ENCODE results near the gene PPP1R3C.

PPP1R3C gene

GRCh38 chr10:91652364-91652763, 19.5 kb upstream of the PPP1R3C start:
- no peak overlapping the region for H3K4me3 ChIP-seq (ENCODE audit: low read length)
- H3K27ac ChIP-seq (ENCODE audit: low read length), result no peak overlapping the region
- no peak overlapping the region for H3K9ac ChIP-seq (ENCODE audit: low read length)

GRCh38 chr10:91643700-91644099, 10.8 kb upstream of the PPP1R3C start:
- Histone ChIP-seq H3K9me3 (ENCODE audit: control insufficient read depth, low read depth, low read length) (no peaks in the 10 kb centered on the region), H3K4me1 (ENCODE audit: control insufficient read depth, low read depth, low read length) (no peaks in the 10 kb centered on the region), H3K9ac (ENCODE audit: low read length) (no peak overlapping the region), H3K36me3 (ENCODE audit: control insufficient read depth, low read depth, low read length) (no peaks in the 10 kb centered on the region), H3K27me3 (ENCODE audit: control insufficient read depth, insufficient read depth, low read length) (no peaks in the 10 kb centered on the region), H3K27ac (ENCODE audit: low read length) (no peak overlapping the region), H3K4me3 (ENCODE audit: low read length) (no peak overlapping the region)

More at GRCh38 chr10:91652364-91652763, 19.5 kb upstream of the PPP1R3C start:
- Histone ChIP-seq H3K27me3 (ENCODE audit: control insufficient read depth, insufficient read depth, low read length) (no peaks in the 10 kb centered on the region), H3K36me3 (ENCODE audit: control insufficient read depth, low read depth, low read length) (no peaks in the 10 kb centered on the region), H3K9me3 (ENCODE audit: control insufficient read depth, low read depth, low read length) (no peaks in the 10 kb centered on the region), H3K4me1 (ENCODE audit: control insufficient read depth, low read depth, low read length) (no peaks in the 10 kb centered on the region)

- Histone ChIP-seq H3K27ac (ENCODE audit: low read length) (no peak overlapping the region), H3K4me1 (ENCODE audit: control insufficient read depth, low read depth, low read length) (no peaks in the 10 kb centered on the region), H3K4me3 (ENCODE audit: low read length) (no peak overlapping the region), H3K27me3 (ENCODE audit: control insufficient read depth, insufficient read depth, low read length) (no peaks in the 10 kb centered on the region), H3K9me3 (ENCODE audit: control insufficient read depth, low read depth, low read length) (no peaks in the 10 kb centered on the region), H3K36me3 (ENCODE audit: control insufficient read depth, low read depth, low read length) (no peaks in the 10 kb centered on the region), H3K9ac (ENCODE audit: low read length) (no peak overlapping the region)
Measured at GRCh38 chr10:91642831-91643692, 10.2 kb upstream of the PPP1R3C start.

- H3K36me3 ChIP-seq (ENCODE audit: control insufficient read depth, low read depth, low read length), result no peaks in the 10 kb centered on the region
- H3K4me3 ChIP-seq (ENCODE audit: low read length), result no peak overlapping the region
- peaks cover 34% of the 10 kb centered on the region for H3K27me3 ChIP-seq (ENCODE audit: control insufficient read depth, insufficient read depth, low read length)
- H3K4me1 ChIP-seq (ENCODE audit: control insufficient read depth, low read depth, low read length), result no peaks in the 10 kb centered on the region
- no peak overlapping the region for H3K27ac ChIP-seq (ENCODE audit: low read length)
- H3K9ac ChIP-seq (ENCODE audit: low read length), result no peak overlapping the region
- no peaks in the 10 kb centered on the region for H3K9me3 ChIP-seq (ENCODE audit: control insufficient read depth, low read depth, low read length)
Measured at GRCh38 chr10:91636892-91637291, 4.0 kb upstream of the PPP1R3C start.

- no peaks in the 10 kb centered on the region for H3K36me3 ChIP-seq (ENCODE audit: control insufficient read depth, low read depth, low read length)
- peaks cover 35% of the 10 kb centered on the region for H3K27me3 ChIP-seq (ENCODE audit: control insufficient read depth, insufficient read depth, low read length)
- H3K27ac ChIP-seq (ENCODE audit: low read length), result no peak overlapping the region
- no peak overlapping the region for H3K9ac ChIP-seq (ENCODE audit: low read length)
- no peaks in the 10 kb centered on the region for H3K4me1 ChIP-seq (ENCODE audit: control insufficient read depth, low read depth, low read length)
- no peak overlapping the region for H3K4me3 ChIP-seq (ENCODE audit: low read length)
- H3K9me3 ChIP-seq (ENCODE audit: control insufficient read depth, low read depth, low read length), result no peaks in the 10 kb centered on the region
Measured at GRCh38 chr10:91635401-91636400, 2.8 kb upstream of the PPP1R3C start.

GRCh38 chr10:91634898-91635297, 2.0 kb upstream of the PPP1R3C start:
- Histone ChIP-seq H3K4me1 (ENCODE audit: control insufficient read depth, low read depth, low read length) (no peaks in the 10 kb centered on the region), H3K9ac (ENCODE audit: low read length) (no peak overlapping the region), H3K36me3 (ENCODE audit: control insufficient read depth, low read depth, low read length) (no peaks in the 10 kb centered on the region), H3K9me3 (ENCODE audit: control insufficient read depth, low read depth, low read length) (no peaks in the 10 kb centered on the region), H3K27ac (ENCODE audit: low read length) (no peak overlapping the region), H3K27me3 (ENCODE audit: control insufficient read depth, insufficient read depth, low read length) (peaks cover 35% of the 10 kb centered on the region), H3K4me3 (ENCODE audit: low read length) (no peak overlapping the region)

GRCh38 chr10:91634246-91634645, 1.4 kb upstream of the PPP1R3C start:
- Histone ChIP-seq H3K9ac (ENCODE audit: low read length) (no peak overlapping the region), H3K27me3 (ENCODE audit: control insufficient read depth, insufficient read depth, low read length) (peaks cover 35% of the 10 kb centered on the region), H3K27ac (ENCODE audit: low read length) (no peak overlapping the region), H3K4me1 (ENCODE audit: control insufficient read depth, low read depth, low read length) (no peaks in the 10 kb centered on the region), H3K4me3 (ENCODE audit: low read length) (no peak overlapping the region), H3K9me3 (ENCODE audit: control insufficient read depth, low read depth, low read length) (no peaks in the 10 kb centered on the region), H3K36me3 (ENCODE audit: control insufficient read depth, low read depth, low read length) (no peaks in the 10 kb centered on the region)

- Histone ChIP-seq H3K9me3 (ENCODE audit: control insufficient read depth, low read depth, low read length) (no peaks in the 10 kb centered on the region), H3K27ac (ENCODE audit: low read length) (no peak overlapping the region), H3K27me3 (ENCODE audit: control insufficient read depth, insufficient read depth, low read length) (peaks cover 35% of the 10 kb centered on the region), H3K36me3 (ENCODE audit: control insufficient read depth, low read depth, low read length) (no peaks in the 10 kb centered on the region), H3K9ac (ENCODE audit: low read length) (no peak overlapping the region), H3K4me3 (ENCODE audit: low read length) (no peak overlapping the region), H3K4me1 (ENCODE audit: control insufficient read depth, low read depth, low read length) (no peaks in the 10 kb centered on the region)
Measured at GRCh38 chr10:91630625-91631024, 2.2 kb downstream of the PPP1R3C start.

- no peaks in the 10 kb centered on the region for H3K36me3 ChIP-seq (ENCODE audit: control insufficient read depth, low read depth, low read length)
- H3K27me3 ChIP-seq (ENCODE audit: control insufficient read depth, insufficient read depth, low read length), result peaks cover 32% of the 10 kb centered on the region
- H3K4me1 ChIP-seq (ENCODE audit: control insufficient read depth, low read depth, low read length), result no peaks in the 10 kb centered on the region
- H3K9ac ChIP-seq (ENCODE audit: low read length), result no peak overlapping the region
- no peaks in the 10 kb centered on the region for H3K9me3 ChIP-seq (ENCODE audit: control insufficient read depth, low read depth, low read length)
- no peak overlapping the region for H3K4me3 ChIP-seq (ENCODE audit: low read length)
- no peak overlapping the region for H3K27ac ChIP-seq (ENCODE audit: low read length)
Measured at GRCh38 chr10:91629715-91630549, 2.9 kb downstream of the PPP1R3C start.

GRCh38 chr10:91628383-91628782, 4.5 kb downstream of the PPP1R3C start:
- no peak overlapping the region for H3K9ac ChIP-seq (ENCODE audit: low read length)
- no peaks in the 10 kb centered on the region for H3K9me3 ChIP-seq (ENCODE audit: control insufficient read depth, low read depth, low read length)
- no peak overlapping the region for H3K4me3 ChIP-seq (ENCODE audit: low read length)
- H3K27ac ChIP-seq (ENCODE audit: low read length), result no peak overlapping the region
- no peaks in the 10 kb centered on the region for H3K36me3 ChIP-seq (ENCODE audit: control insufficient read depth, low read depth, low read length)
- H3K4me1 ChIP-seq (ENCODE audit: control insufficient read depth, low read depth, low read length), result no peaks in the 10 kb centered on the region
- H3K27me3 ChIP-seq (ENCODE audit: control insufficient read depth, insufficient read depth, low read length), result peaks cover 17% of the 10 kb centered on the region

All from iPS-18a (cell line).